Neutrophil (primary cell): ENCODE results near the gene SEC61G.

Experiments used
- H3K27ac ChIP-seq: fragments of 200-600 bp; sonication (generic); 2 replicates; pipeline ENCODE4 v1.5.1; 2016; ENCODE audit warnings: mild to moderate bottlenecking, moderate library complexity
- H3K27me3 ChIP-seq: fragments of 200-600 bp; sonication (generic); 2 replicates; pipeline ENCODE4 v1.6.0; 2016; ENCODE audit warnings: mild to moderate bottlenecking
- H3K36me3 ChIP-seq: fragments of 200-600 bp; sonication (generic); 2 replicates; pipeline ENCODE4 v1.5.1; 2017
- H3K4me1 ChIP-seq, 2 experiments: fragments of 200-600 bp in 1 of 2; sonication (generic) in 1 of 2; 1 replicate in 1 of 2; 2 replicates in 1 of 2; pipeline versions ENCODE4 v1.5.1 to v1.6.1; 2013 to 2016; ENCODE audit warnings: low read depth in 1 of 2, low read length in 1 of 2, mild to moderate bottlenecking in 1 of 2, moderate library complexity in 1 of 2; ENCODE audit not compliant: control insufficient read depth in 1 of 2, insufficient read depth in 1 of 2
- H3K4me3 ChIP-seq, 2 experiments: fragments of 200-600 bp in 1 of 2; sonication (generic) in 1 of 2; 1 replicate in 1 of 2; 2 replicates in 1 of 2; pipeline ENCODE4 v1.5.1; 2013 to 2016; ENCODE audit warnings: low read depth in 1 of 2, low read length in 1 of 2, mild to moderate bottlenecking in 1 of 2, moderate library complexity in 1 of 2
- H3K9me3 ChIP-seq: fragments of 200-600 bp; sonication (generic); 2 replicates; pipeline ENCODE4 v1.5.1; 2016
- CTCF ChIP-seq: fragments of 200-600 bp; sonication (generic); IDR thresholded peaks from 2 replicates; pipeline ENCODE4 v1.5.1; 2016; ENCODE audit warnings: antibody characterized with exemption

Gene SEC61G

GRCh38 chr7:54728411-54728810 is 30.6 kb downstream of the SEC61G start:
- TF ChIP-seq CTCF = no peak
- Histone ChIP-seq H3K4me3 (no peak overlapping the region), H3K27ac (no peak overlapping the region)

GRCh38 chr7:54725255-54725654 is 33.8 kb downstream of the SEC61G start:
- Histone ChIP-seq H3K27ac (no peak overlapping the region), H3K4me1 (no peaks in the 10 kb centered on the region), H3K36me3 (no peaks in the 10 kb centered on the region), H3K4me3 (no peak overlapping the region), H3K9me3 (no peaks in the 10 kb centered on the region), H3K27me3 (no peaks in the 10 kb centered on the region)
- no peak for TF ChIP-seq CTCF

More at GRCh38 chr7:54728411-54728810, 30.6 kb downstream of the SEC61G start:
- Histone ChIP-seq H3K4me1 (no peaks in the 10 kb centered on the region), H3K9me3 (no peaks in the 10 kb centered on the region), H3K36me3 (no peaks in the 10 kb centered on the region), H3K27me3 (no peaks in the 10 kb centered on the region)

GRCh38 chr7:54722502-54722901 is 36.5 kb downstream of the SEC61G start:
- H3K4me3 ChIP-seq = no peak overlapping the region
- no peak overlapping the region for H3K27ac ChIP-seq
- no peaks in the 10 kb centered on the region for H3K4me1 ChIP-seq
- H3K27me3 ChIP-seq = no peaks in the 10 kb centered on the region
- TF ChIP-seq CTCF = no peak
- H3K9me3 ChIP-seq = no peaks in the 10 kb centered on the region
- H3K36me3 ChIP-seq = no peaks in the 10 kb centered on the region

- H3K4me1 ChIP-seq = no peaks in the 10 kb centered on the region
These were observed 37.0 kb downstream of the SEC61G start for GRCh38 chr7:54722026-54722425.

GRCh38 chr7:54719974-54720373 is 39.0 kb downstream of the SEC61G start:
- TF ChIP-seq CTCF = no peak
- no peaks in the 10 kb centered on the region for H3K27me3 ChIP-seq
- H3K4me3 ChIP-seq = no peak overlapping the region
- no peaks in the 10 kb centered on the region for H3K4me1 ChIP-seq
- no peak overlapping the region for H3K27ac ChIP-seq
- H3K9me3 ChIP-seq = no peaks in the 10 kb centered on the region
- H3K36me3 ChIP-seq = no peaks in the 10 kb centered on the region

More at GRCh38 chr7:54722026-54722425, 37.0 kb downstream of the SEC61G start:
- Histone ChIP-seq H3K9me3 (no peaks in the 10 kb centered on the region), H3K36me3 (no peaks in the 10 kb centered on the region), H3K4me3 (no peak overlapping the region), H3K27me3 (no peaks in the 10 kb centered on the region), H3K27ac (no peak overlapping the region)
- TF ChIP-seq CTCF = no peak

- Histone ChIP-seq H3K27ac (no peak overlapping the region), H3K9me3 (no peaks in the 10 kb centered on the region), H3K4me1 (no peaks in the 10 kb centered on the region), H3K27me3 (no peaks in the 10 kb centered on the region), H3K4me3 (no peak overlapping the region), H3K36me3 (no peaks in the 10 kb centered on the region)
- no peak for TF ChIP-seq CTCF
These were observed 39.6 kb downstream of the SEC61G start for GRCh38 chr7:54719425-54719824.
